Stomach (tissue), 4 donors: ENCODE measurements around the gene TANC1.

Experiments
- EP300 ChIP-seq: sonication (generic); formaldehyde crosslinking; IDR thresholded peaks from one replicate; pipeline ENCODE4 v1.6.1; 2017; ENCODE audit warnings: antibody characterized with exemption
- POLR2A ChIP-seq, 4 donors: fragments of 450-650 bp; IDR thresholded peaks; one replicate each; pipeline ENCODE4 v1.6.1; 2016; ENCODE audit warnings: antibody characterized with exemption in 4 of 4, control low read depth in 2 of 4, mild to moderate bottlenecking in 1 of 4, moderate library complexity in 1 of 4
- POLR2AphosphoS5 ChIP-seq, 3 donors: sonication (generic); formaldehyde crosslinking; IDR thresholded peaks; one replicate each; pipeline ENCODE4 v1.6.1; 2016; ENCODE audit warnings: antibody characterized with exemption in 3 of 3
- TF ChIP-seq, protein P1 (sequence below), 7 experiments: fragments of 450-650 bp in 4 of 7; fragments of 200-600 bp in 3 of 7; sonication (generic) in 3 of 7; IDR thresholded peaks; one replicate each; pipeline ENCODE4 v1.5.1; 2016 to 2019; ENCODE audit warnings: antibody characterized with exemption in 7 of 7, control low read depth in 2 of 7, mild to moderate bottlenecking in 1 of 7

DNA sequence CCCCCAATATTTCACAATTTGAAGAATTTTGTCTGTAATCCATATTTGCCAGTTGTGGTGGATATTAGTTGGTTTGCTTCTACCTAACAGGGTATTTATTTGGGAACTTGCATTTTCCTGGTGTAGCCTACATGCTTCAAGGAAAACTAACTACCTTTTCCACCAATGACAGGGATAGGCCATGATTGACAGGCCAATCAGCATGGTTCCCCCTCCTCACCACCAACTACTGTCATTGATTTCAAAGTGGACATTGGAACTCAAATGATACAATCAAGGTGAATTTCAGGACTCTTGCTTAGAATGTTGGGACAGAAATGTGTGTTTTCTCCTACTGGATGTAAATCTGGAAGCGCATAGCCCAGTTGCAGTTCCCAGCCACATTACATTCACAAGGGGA lies 10.1 kb upstream of the TANC1 start:
- TF ChIP-seq, protein P1, sequence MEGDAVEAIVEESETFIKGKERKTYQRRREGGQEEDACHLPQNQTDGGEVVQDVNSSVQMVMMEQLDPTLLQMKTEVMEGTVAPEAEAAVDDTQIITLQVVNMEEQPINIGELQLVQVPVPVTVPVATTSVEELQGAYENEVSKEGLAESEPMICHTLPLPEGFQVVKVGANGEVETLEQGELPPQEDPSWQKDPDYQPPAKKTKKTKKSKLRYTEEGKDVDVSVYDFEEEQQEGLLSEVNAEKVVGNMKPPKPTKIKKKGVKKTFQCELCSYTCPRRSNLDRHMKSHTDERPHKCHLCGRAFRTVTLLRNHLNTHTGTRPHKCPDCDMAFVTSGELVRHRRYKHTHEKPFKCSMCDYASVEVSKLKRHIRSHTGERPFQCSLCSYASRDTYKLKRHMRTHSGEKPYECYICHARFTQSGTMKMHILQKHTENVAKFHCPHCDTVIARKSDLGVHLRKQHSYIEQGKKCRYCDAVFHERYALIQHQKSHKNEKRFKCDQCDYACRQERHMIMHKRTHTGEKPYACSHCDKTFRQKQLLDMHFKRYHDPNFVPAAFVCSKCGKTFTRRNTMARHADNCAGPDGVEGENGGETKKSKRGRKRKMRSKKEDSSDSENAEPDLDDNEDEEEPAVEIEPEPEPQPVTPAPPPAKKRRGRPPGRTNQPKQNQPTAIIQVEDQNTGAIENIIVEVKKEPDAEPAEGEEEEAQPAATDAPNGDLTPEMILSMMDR (IDR thresholded peaks at IDR 0.05): no peak
- no peak for TF ChIP-seq POLR2AphosphoS5 (IDR thresholded peaks at IDR 0.05)
- TF ChIP-seq POLR2A (IDR thresholded peaks at IDR 0.05): no peak
- no peak for TF ChIP-seq EP300
